A673 (cell line): Measurements from ENCODE around the gene SLC43A1.

Experiments
- CTCF ChIP-seq: fragments of 300-800, 200-600 bp; sonication (generic); conservative IDR thresholded peaks from 2 replicates; pipeline ENCODE4 v1.5.1; 2017; ENCODE audit warnings: low read depth, mild to moderate bottlenecking, antibody characterized with exemption, low read length, moderate library complexity, mixed read lengths
- EZH2 ChIP-seq: fragments of 200-600 bp; sonication (generic); IDR thresholded peaks from 2 replicates; pipeline ENCODE4 v1.6.1; 2017; ENCODE audit warnings: borderline replicate concordance, low read depth, mild to moderate bottlenecking, mixed read lengths, antibody characterized with exemption, low read length; ENCODE audit not compliant: poor library complexity, severe bottlenecking

GRCh38 chr11:57502870-57503269 is 12.6 kb downstream of the SLC43A1 start:
- TF ChIP-seq EZH2, result no peak
- no peak for TF ChIP-seq CTCF
